HepG2 (cell line): ENCODE measurements around the gene GGA1.
A peak's percentile ranks its signal among the peaks of the same experiment; 100 is the strongest.

ENCODE experiments used
- CREM ChIP-seq, 2 experiments: sonication (generic) in 1 of 2; formaldehyde crosslinking in 1 of 2; IDR thresholded peaks; 2 replicates each; pipeline versions ENCODE4 v1.4.0 to v1.6.1; 2016 to 2020; ENCODE audit warnings: antibody characterized with exemption in 1 of 2, mild to moderate bottlenecking in 1 of 2, missing genetic modification reagents in 1 of 2
- HNRNPH1 ChIP-seq: fragments of 200-400 bp; formaldehyde crosslinking; optimal IDR thresholded peaks from 2 replicates; pipeline ENCODE3; 2017; ENCODE audit warnings: mild to moderate bottlenecking, low read depth, low read length
- KDM4B ChIP-seq: sonication (generic); formaldehyde crosslinking; IDR thresholded peaks from 2 replicates; pipeline ENCODE4 v1.4.0; 2020; ENCODE audit warnings: missing genetic modification reagents
- PAXIP1 ChIP-seq: sonication (generic); formaldehyde crosslinking; conservative IDR thresholded peaks from 2 replicates; pipeline ENCODE4 v1.4.0; 2020; ENCODE audit warnings: mild to moderate bottlenecking, missing genetic modification reagents, moderate library complexity
- POLR2A ChIP-seq, 2 experiments: IDR thresholded peaks; 2 replicates each; pipeline ENCODE4 v1.6.1; 2011; ENCODE audit warnings: low read depth in 2 of 2, low read length in 2 of 2, mild to moderate bottlenecking in 1 of 2, moderate library complexity in 1 of 2; ENCODE audit not compliant: insufficient read depth in 1 of 2
- PRPF4 ChIP-seq: fragments of 200-400 bp; formaldehyde crosslinking; IDR thresholded peaks from 2 replicates; pipeline ENCODE4 v1.6.1; 2016; ENCODE audit warnings: low read length, low read depth; ENCODE audit not compliant: poor library complexity, severe bottlenecking
- REPIN1 ChIP-seq: sonication (generic); formaldehyde crosslinking; IDR thresholded peaks from 2 replicates; pipeline ENCODE4 v1.8.0; 2022; ENCODE audit warnings: missing genetic modification reagents, low read depth, mild to moderate bottlenecking, borderline replicate concordance
- SIN3B ChIP-seq: fragments of 150-350 bp; IDR thresholded peaks from 2 replicates; pipeline ENCODE4 v1.6.1; 2014; ENCODE audit warnings: low read length
- SIX4 ChIP-seq: sonication (generic); formaldehyde crosslinking; IDR thresholded peaks from 2 replicates; pipeline ENCODE4 v1.4.0; 2020; ENCODE audit warnings: missing genetic modification reagents
- TCF7L2 ChIP-seq: IDR thresholded peaks from 2 replicates; pipeline ENCODE4 v1.6.1; 2011; ENCODE audit warnings: mild to moderate bottlenecking, low read depth, low read length, moderate library complexity
- ZNF235 ChIP-seq: sonication (generic); formaldehyde crosslinking; IDR thresholded peaks from 2 replicates; pipeline ENCODE4 v1.8.1; 2023; ENCODE audit warnings: mild to moderate bottlenecking, missing genetic modification reagents, borderline replicate concordance
- ZNF761 ChIP-seq: sonication (generic); formaldehyde crosslinking; conservative IDR thresholded peaks from 2 replicates; pipeline ENCODE4 v1.4.0; 2020; ENCODE audit warnings: mild to moderate bottlenecking, missing genetic modification reagents
- TF ChIP-seq, protein P1 (sequence below), 2 experiments: sonication (generic) in 1 of 2; formaldehyde crosslinking in 1 of 2; IDR thresholded peaks; 2 replicates each; pipeline versions ENCODE4 v1.5.1 to v1.6.1; 2011 to 2020; ENCODE audit warnings: borderline replicate concordance in 1 of 2, low read depth in 1 of 2, low read length in 1 of 2, mild to moderate bottlenecking in 1 of 2, missing genetic modification reagents in 1 of 2, moderate library complexity in 1 of 2
- TF ChIP-seq, protein P2 (sequence below): sonication (generic); formaldehyde crosslinking; IDR thresholded peaks from 2 replicates; pipeline ENCODE4 v1.5.0; 2020; ENCODE audit warnings: mild to moderate bottlenecking, missing genetic modification reagents, moderate library complexity

DNA sequence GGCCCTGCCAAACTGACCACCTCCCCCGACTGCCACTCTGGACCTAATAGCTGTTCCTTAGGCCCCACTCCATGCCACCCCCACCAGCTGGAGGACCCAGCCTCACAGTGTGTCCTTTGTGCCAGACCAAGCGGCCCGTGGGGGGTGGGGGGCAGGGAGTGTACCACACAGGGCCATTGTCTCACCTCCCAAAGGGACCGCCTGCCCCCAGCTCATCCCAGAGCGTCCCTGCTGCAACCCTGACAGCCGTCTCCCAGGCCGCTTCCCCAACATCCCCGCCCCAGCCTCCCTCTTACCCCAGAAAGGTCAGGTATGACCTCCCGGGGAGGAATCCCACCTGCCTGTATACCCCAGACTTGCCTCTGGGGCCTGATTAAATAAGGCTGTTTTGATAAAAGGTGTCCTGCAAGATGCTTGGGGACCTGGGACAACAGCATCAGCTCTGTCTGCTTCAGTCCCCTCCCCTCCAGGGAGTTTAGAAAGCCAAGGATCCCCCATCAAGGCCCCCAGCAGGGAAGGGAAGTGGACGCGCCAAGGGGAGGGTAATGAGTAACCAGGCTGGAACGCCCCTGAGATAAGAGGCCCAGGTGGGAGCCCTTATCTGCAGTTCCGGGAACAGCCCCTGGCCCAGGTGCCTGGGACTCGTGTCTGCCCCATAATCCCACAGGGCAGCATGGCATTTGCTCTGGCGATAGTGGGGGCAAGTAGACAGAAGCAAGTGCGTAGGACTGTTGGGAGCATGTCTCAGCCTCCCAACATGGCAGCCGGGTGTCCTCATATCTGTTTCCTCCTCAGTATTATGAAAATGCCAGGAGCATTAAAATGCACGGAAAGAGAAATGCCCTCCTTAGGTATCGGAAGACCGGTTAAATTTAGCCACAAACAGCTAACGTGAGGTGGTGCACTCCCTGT lies 39.4 kb upstream of the GGA1 start:
- TF ChIP-seq, protein P1, sequence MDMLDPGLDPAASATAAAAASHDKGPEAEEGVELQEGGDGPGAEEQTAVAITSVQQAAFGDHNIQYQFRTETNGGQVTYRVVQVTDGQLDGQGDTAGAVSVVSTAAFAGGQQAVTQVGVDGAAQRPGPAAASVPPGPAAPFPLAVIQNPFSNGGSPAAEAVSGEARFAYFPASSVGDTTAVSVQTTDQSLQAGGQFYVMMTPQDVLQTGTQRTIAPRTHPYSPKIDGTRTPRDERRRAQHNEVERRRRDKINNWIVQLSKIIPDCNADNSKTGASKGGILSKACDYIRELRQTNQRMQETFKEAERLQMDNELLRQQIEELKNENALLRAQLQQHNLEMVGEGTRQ (IDR thresholded peaks at IDR 0.05; ENCODE audit: low read depth, low read length): no peak
- TF ChIP-seq, protein P1 (CRISPR knock-in tag; IDR thresholded peaks at IDR 0.05; ENCODE audit: borderline replicate concordance): peak; percentile 66; the same call in 1 of the 2 replicates
- peak; percentile 79; the same call in 1 of the 2 replicates for TF ChIP-seq ZNF235 (CRISPR knock-in tag)
- no peak for TF ChIP-seq PRPF4
- TF ChIP-seq TCF7L2: no peak
- TF ChIP-seq KDM4B (CRISPR knock-in tag): 0 out of 2 replicates have a peak, but pooled peaks have one; percentile 44
- TF ChIP-seq SIX4 (CRISPR knock-in tag): no peak; the same call in 1 of the 2 replicates
- TF ChIP-seq, protein P2, sequence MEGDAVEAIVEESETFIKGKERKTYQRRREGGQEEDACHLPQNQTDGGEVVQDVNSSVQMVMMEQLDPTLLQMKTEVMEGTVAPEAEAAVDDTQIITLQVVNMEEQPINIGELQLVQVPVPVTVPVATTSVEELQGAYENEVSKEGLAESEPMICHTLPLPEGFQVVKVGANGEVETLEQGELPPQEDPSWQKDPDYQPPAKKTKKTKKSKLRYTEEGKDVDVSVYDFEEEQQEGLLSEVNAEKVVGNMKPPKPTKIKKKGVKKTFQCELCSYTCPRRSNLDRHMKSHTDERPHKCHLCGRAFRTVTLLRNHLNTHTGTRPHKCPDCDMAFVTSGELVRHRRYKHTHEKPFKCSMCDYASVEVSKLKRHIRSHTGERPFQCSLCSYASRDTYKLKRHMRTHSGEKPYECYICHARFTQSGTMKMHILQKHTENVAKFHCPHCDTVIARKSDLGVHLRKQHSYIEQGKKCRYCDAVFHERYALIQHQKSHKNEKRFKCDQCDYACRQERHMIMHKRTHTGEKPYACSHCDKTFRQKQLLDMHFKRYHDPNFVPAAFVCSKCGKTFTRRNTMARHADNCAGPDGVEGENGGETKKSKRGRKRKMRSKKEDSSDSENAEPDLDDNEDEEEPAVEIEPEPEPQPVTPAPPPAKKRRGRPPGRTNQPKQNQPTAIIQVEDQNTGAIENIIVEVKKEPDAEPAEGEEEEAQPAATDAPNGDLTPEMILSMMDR (CRISPR knock-in tag): 0 out of 2 replicates have a peak, but pooled peaks have one; percentile 19
- peak; percentile 15 for TF ChIP-seq HNRNPH1
- TF ChIP-seq REPIN1 (CRISPR knock-in tag): peak; percentile 96
- no peak for TF ChIP-seq SIN3B
- peak; percentile 58 for TF ChIP-seq CREM (IDR thresholded peaks at IDR 0.05)
- no peak for TF ChIP-seq CREM (CRISPR knock-in tag; IDR thresholded peaks at IDR 0.05)
- peak; percentile 66 to 88 for TF ChIP-seq POLR2A (IDR thresholded peaks at IDR 0.05; ENCODE audit: insufficient read depth in 1 of 2, low read depth in 2 of 2, low read length in 2 of 2)
- no peak for TF ChIP-seq ZNF761
- peak; percentile 88 for TF ChIP-seq PAXIP1 (CRISPR knock-in tag)
